GM23248 (cell line): ENCODE results near the gene PGPEP1. TPM values are rescaled to one million over a fixed set of nuclear protein-coding genes. Genes with fewer than 3 reads are reported as not detected.

Source experiments
- DNase-seq: peaks from one replicate; pipeline ENCODE4 v3.0.0-alpha.2; 2015
- H2AFZ ChIP-seq: fragments of 200-600 bp; sonication (generic); 2 replicates; pipeline ENCODE4 v1.6.1; 2016; ENCODE audit warnings: antibody characterized with exemption
- H3F3A ChIP-seq: fragments of 200-600 bp; sonication (generic); 2 replicates; pipeline ENCODE4 v1.6.1; 2016; ENCODE audit warnings: mild to moderate bottlenecking, antibody characterized with exemption, mixed run types; ENCODE audit not compliant: insufficient read depth
- H3K27ac ChIP-seq: fragments of 200-600 bp; sonication (generic); 2 replicates; pipeline ENCODE4 v1.5.1; 2016; ENCODE audit warnings: mild to moderate bottlenecking
- H3K27me3 ChIP-seq: fragments of 200-600 bp; sonication (generic); replicated peaks from 2 replicates; pipeline ENCODE4 v1.6.1; 2016; ENCODE audit warnings: mild to moderate bottlenecking; ENCODE audit not compliant: insufficient read depth
- H3K36me3 ChIP-seq: fragments of 200-600 bp; sonication (generic); 2 replicates; pipeline ENCODE4 v1.6.1; 2016; ENCODE audit warnings: low read depth, mild to moderate bottlenecking
- H3K4me1 ChIP-seq: fragments of 200-600 bp; sonication (generic); 2 replicates; pipeline ENCODE4 v1.6.1; 2016; ENCODE audit warnings: mild to moderate bottlenecking; ENCODE audit not compliant: insufficient read depth
- H3K4me2 ChIP-seq: fragments of 200-600 bp; sonication (generic); one replicate; pipeline ENCODE4 v1.6.1; 2016; ENCODE audit warnings: mild to moderate bottlenecking; ENCODE audit not compliant: unreplicated experiment
- H3K4me3 ChIP-seq: fragments of 200-600 bp; sonication (generic); 2 replicates; pipeline ENCODE4 v1.5.1; 2016; ENCODE audit warnings: mild to moderate bottlenecking
- H3K79me2 ChIP-seq: fragments of 200-600 bp; sonication (generic); 2 replicates; pipeline ENCODE4 v1.6.1; 2016; ENCODE audit warnings: mild to moderate bottlenecking; ENCODE audit not compliant: insufficient read depth
- H3K9ac ChIP-seq: fragments of 200-600 bp; sonication (generic); 2 replicates; pipeline ENCODE4 v1.6.1; 2016; ENCODE audit warnings: mild to moderate bottlenecking
- H3K9me2 ChIP-seq: fragments of 200-600 bp; sonication (generic); 2 replicates; pipeline ENCODE4 v1.6.1; 2016; ENCODE audit warnings: mixed run types, mild to moderate bottlenecking, moderate library complexity; ENCODE audit not compliant: insufficient read depth
- H3K9me3 ChIP-seq: fragments of 200-600 bp; sonication (generic); one replicate; pipeline ENCODE4 v1.6.1; 2017; ENCODE audit warnings: low read depth
- H4K20me1 ChIP-seq: fragments of 200-600 bp; sonication (generic); 2 replicates; pipeline ENCODE4 v1.6.0; 2016; ENCODE audit not compliant: insufficient read depth
- EZH2 ChIP-seq: fragments of 200-600 bp; sonication (generic); IDR thresholded peaks from 2 replicates; pipeline ENCODE4 v1.6.1; 2018; ENCODE audit warnings: antibody characterized with exemption, mild to moderate bottlenecking; ENCODE audit not compliant: insufficient read depth, poor library complexity, severe bottlenecking
- EZH2phosphoT487 ChIP-seq: fragments of 200-600 bp; sonication (generic); IDR thresholded peaks from 2 replicates; pipeline ENCODE4 v1.6.1; 2018; ENCODE audit warnings: antibody characterized with exemption, moderate library complexity, mild to moderate bottlenecking, low read depth; ENCODE audit not compliant: insufficient read depth
- WGBS, 2 experiments: methylation state at CpG; one replicate each; pipeline ENCODE4 v1.1.6; 2015 to 2017; ENCODE audit warnings: low lambda C conversion rate in 2 of 2, low coverage in 1 of 2; ENCODE audit errors: missing lambda C conversion rate in 2 of 2; 5-methylcytosine and 5-hydroxymethylcytosine counted together
- in situ Hi-C: fragments of 300-500 bp; cut with MboI; formaldehyde crosslinking; loops from 2 replicates; pipeline ENCODE4 v1.15.0; 2020
- polyA plus RNA-seq: library from polyadenylated mRNA; unstranded; fragments of >200 nt; fragmentation: Nextera tagmentation; extraction: Ambion mirVana; gene quantifications from 2 replicates; pipeline ENCODE4 v1.2.1, GENCODE V29; 2016
- total RNA-seq: library from RNA; depleted of rRNA; stranded (reverse); fragments of >200 nt; shearing (Covaris generic); gene quantifications from 2 replicates; pipeline ENCODE4 v1.2.3, GENCODE V29; 2014

Gene PGPEP1
- total and polyA plus RNA-seq, 2 experiments from 2014 or later: 12.0 to 14.5 TPM

DNA sequence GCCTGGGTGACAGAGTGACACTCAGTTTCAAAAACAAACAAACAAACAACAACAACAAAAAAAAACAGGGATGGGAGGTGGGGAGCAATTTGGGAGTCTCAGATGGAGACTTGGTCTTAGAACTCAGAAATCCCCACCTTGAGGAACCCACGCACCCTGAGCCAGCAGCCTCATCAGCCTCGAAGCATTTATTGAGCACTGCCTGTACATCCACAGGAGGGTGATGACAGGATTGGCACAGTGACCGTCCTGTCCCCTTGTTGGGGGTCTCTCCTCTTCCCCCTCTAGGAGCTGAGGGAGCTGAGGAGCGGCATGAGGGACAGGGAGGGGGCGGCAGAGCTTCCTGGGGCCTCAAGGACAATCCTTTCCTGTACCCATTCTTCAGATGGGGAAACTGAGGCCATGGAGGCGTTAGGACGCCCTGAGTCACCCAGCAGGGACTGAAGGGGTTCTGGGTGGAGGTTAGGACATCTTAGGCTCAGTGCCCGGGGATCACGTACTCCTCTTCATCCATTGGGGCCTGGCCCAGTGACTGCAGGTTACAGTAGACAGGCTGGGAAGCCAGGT lies 51.2 kb downstream of the PGPEP1 start:
- Histone ChIP-seq H3F3A (no peaks in the 10 kb centered on the region), H2AFZ (no peak overlapping the region), H3K4me2 (no peak overlapping the region), H3K79me2 (no peaks in the 10 kb centered on the region), H4K20me1 (no peaks in the 10 kb centered on the region), H3K9me2 (no peaks in the 10 kb centered on the region), H3K4me1 (no peaks in the 10 kb centered on the region), H3K36me3 (no peaks in the 10 kb centered on the region), H3K4me3 (no peak overlapping the region), H3K27me3 (no peaks in the 10 kb centered on the region), H3K9ac (no peak overlapping the region), H3K9me3 (no peaks in the 10 kb centered on the region), H3K27ac (no peak overlapping the region)
- in situ Hi-C loops: no loop called here
- no peak for TF ChIP-seq EZH2phosphoT487
- no peak for TF ChIP-seq EZH2
- no peak for DNase-seq
- WGBS, 2 experiments: 67 to 68% methylated on average over 5 to 9 of the region's 9 CpGs

DNA sequence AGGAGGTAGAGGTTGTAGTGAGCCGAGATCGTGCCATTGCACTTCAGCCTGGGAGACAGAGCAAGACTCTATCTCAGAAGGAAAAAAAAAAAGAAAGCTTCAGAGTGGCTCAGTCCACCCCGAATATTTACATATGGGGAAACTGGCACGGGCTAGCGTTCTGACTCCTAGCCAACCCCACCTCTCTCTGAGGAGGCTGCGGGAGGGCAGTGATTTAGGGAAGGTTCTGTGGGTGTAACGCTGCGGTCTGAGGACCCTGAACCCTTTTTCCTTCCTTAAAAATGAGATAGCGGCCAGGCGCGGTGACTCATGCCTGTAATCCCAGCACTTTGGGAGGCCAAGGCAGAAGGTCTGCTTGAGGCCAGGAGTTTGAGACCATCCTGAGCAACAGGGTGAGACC lies 52.0 kb downstream of the PGPEP1 start:
- H3K27ac ChIP-seq: no peak overlapping the region
- no peak overlapping the region for H3K4me3 ChIP-seq
- no peaks in the 10 kb centered on the region for H3K4me1 ChIP-seq
- H3K79me2 ChIP-seq: no peaks in the 10 kb centered on the region
- DNase-seq: no peak
- no peak overlapping the region for H2AFZ ChIP-seq
- H3K9me2 ChIP-seq: no peaks in the 10 kb centered on the region
- no peak overlapping the region for H3K9ac ChIP-seq
- H3K27me3 ChIP-seq: no peaks in the 10 kb centered on the region
- in situ Hi-C loops: no loop called here
- no peaks in the 10 kb centered on the region for H4K20me1 ChIP-seq
- no peaks in the 10 kb centered on the region for H3K9me3 ChIP-seq
- TF ChIP-seq EZH2phosphoT487: no peak
- no peak for TF ChIP-seq EZH2
- no peak overlapping the region for H3K4me2 ChIP-seq
- H3F3A ChIP-seq: no peaks in the 10 kb centered on the region
- H3K36me3 ChIP-seq: no peaks in the 10 kb centered on the region
- 69 to 74% methylated on average over 11 of the region's 11 CpGs for WGBS, 2 experiments

DNA sequence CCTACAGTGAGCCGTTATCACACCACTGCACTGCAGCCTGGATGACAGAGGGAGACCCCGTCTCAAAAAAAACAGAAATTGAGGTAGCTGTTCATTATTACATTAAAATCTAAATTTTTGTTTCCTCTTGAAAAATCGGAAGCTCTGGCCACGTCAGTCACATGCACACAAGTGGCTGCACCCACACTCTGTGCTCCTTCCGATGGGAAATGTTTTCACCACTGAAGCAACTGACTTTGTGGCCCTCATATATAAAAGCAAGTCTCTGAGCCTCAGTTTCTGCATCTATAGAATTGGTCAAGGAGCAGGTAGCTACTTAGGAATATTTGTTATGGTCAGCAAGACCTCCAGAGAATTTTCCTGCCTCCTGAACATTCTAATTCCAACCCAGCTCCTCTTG lies 52.5 kb downstream of the PGPEP1 start:
- TF ChIP-seq EZH2phosphoT487 (no peak), EZH2 (no peak)
- H3K9ac ChIP-seq: no peak overlapping the region
- no peak overlapping the region for H3K4me3 ChIP-seq
- no peaks in the 10 kb centered on the region for H3K9me2 ChIP-seq
- H3K9me3 ChIP-seq: no peaks in the 10 kb centered on the region
- in situ Hi-C loops: no loop called here
- WGBS, 2 experiments: 88 to 91% methylated on average over 5 of the region's 5 CpGs
- no peaks in the 10 kb centered on the region for H3F3A ChIP-seq
- DNase-seq: no peak
- no peaks in the 10 kb centered on the region for H3K36me3 ChIP-seq
- H3K27ac ChIP-seq: no peak overlapping the region
- no peaks in the 10 kb centered on the region for H3K27me3 ChIP-seq
- H2AFZ ChIP-seq: no peak overlapping the region
- no peaks in the 10 kb centered on the region for H3K4me1 ChIP-seq
- H3K79me2 ChIP-seq: no peaks in the 10 kb centered on the region
- H4K20me1 ChIP-seq: no peaks in the 10 kb centered on the region
- no peak overlapping the region for H3K4me2 ChIP-seq

DNA sequence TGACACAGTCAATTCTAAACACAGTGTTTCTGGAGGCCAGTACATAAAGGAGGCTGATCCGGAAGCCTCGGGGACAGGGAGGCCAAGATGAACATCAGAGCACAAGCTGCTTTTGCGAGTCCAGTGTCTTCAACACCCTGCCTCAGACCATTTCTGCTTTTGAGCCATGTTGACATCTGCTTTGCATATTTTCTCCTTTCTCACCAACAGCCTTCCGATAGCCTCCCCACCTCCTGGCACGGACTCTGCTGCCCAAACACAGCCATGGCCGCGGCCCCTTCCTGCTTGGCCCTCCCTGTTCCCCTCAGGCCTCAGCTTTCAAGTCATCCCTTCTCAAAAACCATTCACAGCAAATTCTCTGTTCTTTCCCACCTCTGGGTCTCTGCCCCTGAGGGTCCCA lies 53.4 kb downstream of the PGPEP1 start:
- H3K79me2 ChIP-seq: no peaks in the 10 kb centered on the region
- WGBS, 2 experiments: 33 to 43% methylated on average over 7 of the region's 7 CpGs

More for the DNA sequence above, 53.4 kb downstream of the PGPEP1 start:
- no peak for DNase-seq
- no peaks in the 10 kb centered on the region for H3K9me2 ChIP-seq
- no peaks in the 10 kb centered on the region for H3K27me3 ChIP-seq
- H3K4me3 ChIP-seq: no peak overlapping the region
- in situ Hi-C loops: no loop called here
- H2AFZ ChIP-seq: no peak overlapping the region
- peaks cover under 1% of the 10 kb centered on the region for H3K4me1 ChIP-seq
- H3K9ac ChIP-seq: no peak overlapping the region
- H3F3A ChIP-seq: peaks cover 3% of the 10 kb centered on the region
- no peaks in the 10 kb centered on the region for H4K20me1 ChIP-seq
- H3K36me3 ChIP-seq: no peaks in the 10 kb centered on the region
- no peak overlapping the region for H3K27ac ChIP-seq
- H3K4me2 ChIP-seq: no peak overlapping the region
- no peak for TF ChIP-seq EZH2phosphoT487
- H3K9me3 ChIP-seq: no peaks in the 10 kb centered on the region
